SK-N-SH treated with all-trans-retinoic acid at 6 μM for 48 hours (cell line): ENCODE measurements around the gene ZC3H12C.

Experiments used
- ATAC-seq: fragments of 200-7000 bp; cut with Tn5 transposase; 3 replicates; pipeline ENCODE4 v1.9.1; 2020; ENCODE audit warnings: mild to moderate bottlenecking, moderate library complexity
- ARNTL ChIP-seq: fragments of 450-650 bp; formaldehyde crosslinking; IDR thresholded peaks from 2 replicates; pipeline ENCODE4 v1.5.0; 2020; ENCODE audit warnings: low read depth, mild to moderate bottlenecking, moderate library complexity, borderline replicate concordance
- BACH2 ChIP-seq: fragments of 250-450 bp; sonication (Bioruptor Pico); IDR thresholded peaks from 2 replicates; pipeline ENCODE4 v1.9.0; 2021; ENCODE audit warnings: mild to moderate bottlenecking, borderline replicate concordance
- ESRRG ChIP-seq: fragments of 250-450 bp; sonication (Bioruptor Pico); IDR thresholded peaks from 2 replicates; pipeline ENCODE4 v1.6.1; 2021; ENCODE audit warnings: mild to moderate bottlenecking
- GLIS3 ChIP-seq: fragments of 250-450 bp; sonication (Bioruptor Pico); IDR thresholded peaks from 2 replicates; pipeline ENCODE4 v1.5.0; 2020; ENCODE audit warnings: mild to moderate bottlenecking, moderate library complexity
- ISL1 ChIP-seq: fragments of 250-450 bp; sonication (Bioruptor Pico); IDR thresholded peaks from 2 replicates; pipeline ENCODE4 v2.1.2; 2022; ENCODE audit warnings: mild to moderate bottlenecking, moderate library complexity
- OSR1 ChIP-seq: fragments of 250-450 bp; sonication (Bioruptor Pico); IDR thresholded peaks from 2 replicates; pipeline ENCODE4 v1.8.0; 2022; ENCODE audit warnings: moderate library complexity, mild to moderate bottlenecking, inconsistent platforms
- PPARA ChIP-seq: fragments of 250-450 bp; sonication (Bioruptor Pico); IDR thresholded peaks from 2 replicates; pipeline ENCODE4 v1.5.0; 2020; ENCODE audit warnings: mild to moderate bottlenecking, borderline replicate concordance
- RARB ChIP-seq: fragments of 250-450 bp; sonication (Bioruptor Pico); IDR thresholded peaks from 2 replicates; pipeline ENCODE4 v1.8.0; 2021; ENCODE audit warnings: mild to moderate bottlenecking, moderate library complexity
- SNAI2 ChIP-seq: fragments of 250-450 bp; sonication (Bioruptor Pico); IDR thresholded peaks from 2 replicates; pipeline ENCODE4 v1.5.0; 2020; ENCODE audit warnings: mild to moderate bottlenecking, moderate library complexity
- TCF4 ChIP-seq: fragments of 250-450 bp; sonication (Bioruptor Pico); IDR thresholded peaks from 2 replicates; pipeline ENCODE4 v1.8.0; 2021; ENCODE audit warnings: mild to moderate bottlenecking, moderate library complexity, borderline replicate concordance
- TOX ChIP-seq: fragments of 250-450 bp; sonication (Bioruptor Pico); IDR thresholded peaks from 2 replicates; pipeline ENCODE4 v1.8.0; 2021; ENCODE audit warnings: mild to moderate bottlenecking, moderate library complexity, borderline replicate concordance
- ZC3H10 ChIP-seq: fragments of 250-450 bp; sonication (Bioruptor Pico); IDR thresholded peaks from 2 replicates; pipeline ENCODE4 v1.5.1; 2021; ENCODE audit warnings: mild to moderate bottlenecking, moderate library complexity
- ZFP3 ChIP-seq: fragments of 250-450 bp; sonication (Bioruptor Pico); IDR thresholded peaks from 2 replicates; pipeline ENCODE4 v1.5.0; 2020; ENCODE audit warnings: mild to moderate bottlenecking, moderate library complexity
- ZFP30 ChIP-seq: fragments of 450-650 bp; formaldehyde crosslinking; IDR thresholded peaks from 2 replicates; pipeline ENCODE4 v1.5.0; 2022; ENCODE audit warnings: mild to moderate bottlenecking, moderate library complexity
- ZNF565 ChIP-seq: fragments of 450-650 bp; formaldehyde crosslinking; conservative IDR thresholded peaks from 2 replicates; pipeline ENCODE4 v1.5.0; 2020; ENCODE audit warnings: low read depth, mild to moderate bottlenecking, moderate library complexity
- ZNF70 ChIP-seq: fragments of 450-650 bp; formaldehyde crosslinking; IDR thresholded peaks from 2 replicates; pipeline ENCODE4 v1.5.0; 2020; ENCODE audit warnings: mild to moderate bottlenecking, moderate library complexity
- ZNF8 ChIP-seq: fragments of 450-650 bp; formaldehyde crosslinking; IDR thresholded peaks from 2 replicates; pipeline ENCODE4 v1.5.0; 2020; ENCODE audit warnings: mild to moderate bottlenecking, moderate library complexity
- TF ChIP-seq, protein P1 (sequence below): fragments of 250-450 bp; sonication (Bioruptor Pico); IDR thresholded peaks from 2 replicates; pipeline ENCODE4 v1.5.1; 2020; ENCODE audit warnings: low read depth, mild to moderate bottlenecking, moderate library complexity
- TF ChIP-seq, protein P2 (sequence below): fragments of 250-450 bp; sonication (Bioruptor Pico); IDR thresholded peaks from 2 replicates; pipeline ENCODE4 v1.8.0; 2020; ENCODE audit warnings: mild to moderate bottlenecking, moderate library complexity, borderline replicate concordance
- TF ChIP-seq, protein P3 (sequence below): fragments of 250-450 bp; sonication (Bioruptor Pico); IDR thresholded peaks from 2 replicates; pipeline ENCODE4 v1.5.0; 2020; ENCODE audit warnings: mild to moderate bottlenecking, moderate library complexity
- TF ChIP-seq, protein P4 (sequence below): fragments of 250-450 bp; sonication (Bioruptor Pico); IDR thresholded peaks from 2 replicates; pipeline ENCODE4 v1.5.1; 2021; ENCODE audit warnings: mild to moderate bottlenecking, moderate library complexity
- TF ChIP-seq, protein P5 (sequence below): fragments of 250-450 bp; sonication (Bioruptor Pico); IDR thresholded peaks from 2 replicates; pipeline ENCODE4 v1.8.0; 2021; ENCODE audit warnings: low read depth, mild to moderate bottlenecking, moderate library complexity, borderline replicate concordance

Gene ZC3H12C

DNA sequence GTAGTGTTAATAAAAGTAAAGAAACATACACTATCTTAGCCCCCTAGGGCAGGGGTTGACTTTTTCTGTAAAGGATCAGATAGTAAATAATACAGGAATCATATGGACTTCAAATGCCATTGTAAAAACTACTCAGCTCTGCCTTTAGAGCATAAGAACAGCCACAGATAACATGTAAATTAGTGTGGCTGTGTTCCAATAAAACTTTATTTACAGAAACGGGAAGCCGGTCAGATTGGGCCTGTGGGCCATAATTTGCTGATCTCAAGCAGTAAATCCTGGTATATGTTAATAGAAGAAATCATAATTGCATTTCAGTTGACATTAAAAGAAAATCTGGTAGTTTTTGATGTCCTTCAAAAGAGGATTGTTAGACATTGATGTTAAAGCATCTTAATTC lies 76.5 kb downstream of the ZC3H12C start (continued):
- no peak for TF ChIP-seq PPARA
- TF ChIP-seq SNAI2 (CRISPR knock-in tag), result no peak

DNA sequence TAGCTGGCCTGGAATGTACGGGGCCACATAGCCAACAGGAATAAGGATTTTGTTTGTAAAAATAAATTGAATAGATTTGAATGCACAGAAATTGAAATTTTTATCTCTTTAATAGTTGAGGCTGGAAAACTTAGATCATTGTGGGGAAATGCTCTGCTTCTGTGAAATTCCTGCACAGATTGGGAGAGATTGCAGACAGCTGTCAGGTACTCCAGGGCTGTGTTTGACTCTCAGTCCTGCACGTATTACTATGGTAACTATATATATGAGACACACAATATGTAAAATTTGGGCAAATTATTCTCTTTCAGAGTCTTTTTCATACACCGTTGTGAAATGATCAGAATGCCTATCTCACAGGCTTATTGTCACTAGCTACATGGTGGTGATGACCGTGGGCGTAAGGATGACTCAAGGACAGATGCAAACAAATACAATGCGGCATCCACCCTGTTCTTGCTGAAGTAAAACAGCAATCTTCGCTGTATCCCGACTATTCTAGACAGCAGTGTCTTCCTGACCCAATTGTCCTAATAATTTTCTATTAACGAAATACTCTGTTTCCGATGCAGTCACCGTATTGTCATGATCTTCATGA lies 79.4 kb downstream of the ZC3H12C start:
- ATAC-seq, result no peak
- TF ChIP-seq TCF4 (no peak), GLIS3 (CRISPR knock-in tag) (no peak), ZNF70 (CRISPR knock-in tag) (no peak), ZNF8 (CRISPR knock-in tag) (no peak), ZFP30 (no peak), ZNF565 (CRISPR knock-in tag) (no peak), OSR1 (CRISPR knock-in tag) (no peak), ZC3H10 (no peak), ARNTL (CRISPR knock-in tag) (no peak), ISL1 (CRISPR knock-in tag) (no peak), RARB (CRISPR knock-in tag) (no peak), PPARA (no peak), ESRRG (CRISPR knock-in tag) (no peak), BACH2 (no peak), TOX (CRISPR knock-in tag) (no peak)
- TF ChIP-seq, protein P1, sequence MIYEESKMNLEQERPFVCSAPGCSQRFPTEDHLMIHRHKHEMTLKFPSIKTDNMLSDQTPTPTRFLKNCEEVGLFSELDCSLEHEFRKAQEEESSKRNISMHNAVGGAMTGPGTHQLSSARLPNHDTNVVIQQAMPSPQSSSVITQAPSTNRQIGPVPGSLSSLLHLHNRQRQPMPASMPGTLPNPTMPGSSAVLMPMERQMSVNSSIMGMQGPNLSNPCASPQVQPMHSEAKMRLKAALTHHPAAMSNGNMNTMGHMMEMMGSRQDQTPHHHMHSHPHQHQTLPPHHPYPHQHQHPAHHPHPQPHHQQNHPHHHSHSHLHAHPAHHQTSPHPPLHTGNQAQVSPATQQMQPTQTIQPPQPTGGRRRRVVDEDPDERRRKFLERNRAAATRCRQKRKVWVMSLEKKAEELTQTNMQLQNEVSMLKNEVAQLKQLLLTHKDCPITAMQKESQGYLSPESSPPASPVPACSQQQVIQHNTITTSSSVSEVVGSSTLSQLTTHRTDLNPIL, result no peak
- TF ChIP-seq, protein P2, sequence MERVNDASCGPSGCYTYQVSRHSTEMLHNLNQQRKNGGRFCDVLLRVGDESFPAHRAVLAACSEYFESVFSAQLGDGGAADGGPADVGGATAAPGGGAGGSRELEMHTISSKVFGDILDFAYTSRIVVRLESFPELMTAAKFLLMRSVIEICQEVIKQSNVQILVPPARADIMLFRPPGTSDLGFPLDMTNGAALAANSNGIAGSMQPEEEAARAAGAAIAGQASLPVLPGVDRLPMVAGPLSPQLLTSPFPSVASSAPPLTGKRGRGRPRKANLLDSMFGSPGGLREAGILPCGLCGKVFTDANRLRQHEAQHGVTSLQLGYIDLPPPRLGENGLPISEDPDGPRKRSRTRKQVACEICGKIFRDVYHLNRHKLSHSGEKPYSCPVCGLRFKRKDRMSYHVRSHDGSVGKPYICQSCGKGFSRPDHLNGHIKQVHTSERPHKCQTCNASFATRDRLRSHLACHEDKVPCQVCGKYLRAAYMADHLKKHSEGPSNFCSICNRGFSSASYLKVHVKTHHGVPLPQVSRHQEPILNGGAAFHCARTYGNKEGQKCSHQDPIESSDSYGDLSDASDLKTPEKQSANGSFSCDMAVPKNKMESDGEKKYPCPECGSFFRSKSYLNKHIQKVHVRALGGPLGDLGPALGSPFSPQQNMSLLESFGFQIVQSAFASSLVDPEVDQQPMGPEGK (CRISPR knock-in tag), result no peak
- TF ChIP-seq, protein P3, sequence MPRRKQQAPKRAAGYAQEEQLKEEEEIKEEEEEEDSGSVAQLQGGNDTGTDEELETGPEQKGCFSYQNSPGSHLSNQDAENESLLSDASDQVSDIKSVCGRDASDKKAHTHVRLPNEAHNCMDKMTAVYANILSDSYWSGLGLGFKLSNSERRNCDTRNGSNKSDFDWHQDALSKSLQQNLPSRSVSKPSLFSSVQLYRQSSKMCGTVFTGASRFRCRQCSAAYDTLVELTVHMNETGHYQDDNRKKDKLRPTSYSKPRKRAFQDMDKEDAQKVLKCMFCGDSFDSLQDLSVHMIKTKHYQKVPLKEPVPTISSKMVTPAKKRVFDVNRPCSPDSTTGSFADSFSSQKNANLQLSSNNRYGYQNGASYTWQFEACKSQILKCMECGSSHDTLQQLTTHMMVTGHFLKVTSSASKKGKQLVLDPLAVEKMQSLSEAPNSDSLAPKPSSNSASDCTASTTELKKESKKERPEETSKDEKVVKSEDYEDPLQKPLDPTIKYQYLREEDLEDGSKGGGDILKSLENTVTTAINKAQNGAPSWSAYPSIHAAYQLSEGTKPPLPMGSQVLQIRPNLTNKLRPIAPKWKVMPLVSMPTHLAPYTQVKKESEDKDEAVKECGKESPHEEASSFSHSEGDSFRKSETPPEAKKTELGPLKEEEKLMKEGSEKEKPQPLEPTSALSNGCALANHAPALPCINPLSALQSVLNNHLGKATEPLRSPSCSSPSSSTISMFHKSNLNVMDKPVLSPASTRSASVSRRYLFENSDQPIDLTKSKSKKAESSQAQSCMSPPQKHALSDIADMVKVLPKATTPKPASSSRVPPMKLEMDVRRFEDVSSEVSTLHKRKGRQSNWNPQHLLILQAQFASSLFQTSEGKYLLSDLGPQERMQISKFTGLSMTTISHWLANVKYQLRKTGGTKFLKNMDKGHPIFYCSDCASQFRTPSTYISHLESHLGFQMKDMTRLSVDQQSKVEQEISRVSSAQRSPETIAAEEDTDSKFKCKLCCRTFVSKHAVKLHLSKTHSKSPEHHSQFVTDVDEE (CRISPR knock-in tag), result no peak
- TF ChIP-seq, protein P4, sequence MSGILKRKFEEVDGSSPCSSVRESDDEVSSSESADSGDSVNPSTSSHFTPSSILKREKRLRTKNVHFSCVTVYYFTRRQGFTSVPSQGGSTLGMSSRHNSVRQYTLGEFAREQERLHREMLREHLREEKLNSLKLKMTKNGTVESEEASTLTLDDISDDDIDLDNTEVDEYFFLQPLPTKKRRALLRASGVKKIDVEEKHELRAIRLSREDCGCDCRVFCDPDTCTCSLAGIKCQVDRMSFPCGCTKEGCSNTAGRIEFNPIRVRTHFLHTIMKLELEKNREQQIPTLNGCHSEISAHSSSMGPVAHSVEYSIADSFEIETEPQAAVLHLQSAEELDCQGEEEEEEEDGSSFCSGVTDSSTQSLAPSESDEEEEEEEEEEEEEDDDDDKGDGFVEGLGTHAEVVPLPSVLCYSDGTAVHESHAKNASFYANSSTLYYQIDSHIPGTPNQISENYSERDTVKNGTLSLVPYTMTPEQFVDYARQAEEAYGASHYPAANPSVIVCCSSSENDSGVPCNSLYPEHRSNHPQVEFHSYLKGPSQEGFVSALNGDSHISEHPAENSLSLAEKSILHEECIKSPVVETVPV (CRISPR knock-in tag), result no peak
- TF ChIP-seq, protein P5, sequence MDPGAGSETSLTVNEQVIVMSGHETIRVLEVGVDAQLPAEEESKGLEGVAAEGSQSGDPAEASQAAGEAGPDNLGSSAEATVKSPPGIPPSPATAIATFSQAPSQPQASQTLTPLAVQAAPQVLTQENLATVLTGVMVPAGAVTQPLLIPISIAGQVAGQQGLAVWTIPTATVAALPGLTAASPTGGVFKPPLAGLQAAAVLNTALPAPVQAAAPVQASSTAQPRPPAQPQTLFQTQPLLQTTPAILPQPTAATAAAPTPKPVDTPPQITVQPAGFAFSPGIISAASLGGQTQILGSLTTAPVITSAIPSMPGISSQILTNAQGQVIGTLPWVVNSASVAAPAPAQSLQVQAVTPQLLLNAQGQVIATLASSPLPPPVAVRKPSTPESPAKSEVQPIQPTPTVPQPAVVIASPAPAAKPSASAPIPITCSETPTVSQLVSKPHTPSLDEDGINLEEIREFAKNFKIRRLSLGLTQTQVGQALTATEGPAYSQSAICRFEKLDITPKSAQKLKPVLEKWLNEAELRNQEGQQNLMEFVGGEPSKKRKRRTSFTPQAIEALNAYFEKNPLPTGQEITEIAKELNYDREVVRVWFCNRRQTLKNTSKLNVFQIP (CRISPR knock-in tag), result no peak

DNA sequence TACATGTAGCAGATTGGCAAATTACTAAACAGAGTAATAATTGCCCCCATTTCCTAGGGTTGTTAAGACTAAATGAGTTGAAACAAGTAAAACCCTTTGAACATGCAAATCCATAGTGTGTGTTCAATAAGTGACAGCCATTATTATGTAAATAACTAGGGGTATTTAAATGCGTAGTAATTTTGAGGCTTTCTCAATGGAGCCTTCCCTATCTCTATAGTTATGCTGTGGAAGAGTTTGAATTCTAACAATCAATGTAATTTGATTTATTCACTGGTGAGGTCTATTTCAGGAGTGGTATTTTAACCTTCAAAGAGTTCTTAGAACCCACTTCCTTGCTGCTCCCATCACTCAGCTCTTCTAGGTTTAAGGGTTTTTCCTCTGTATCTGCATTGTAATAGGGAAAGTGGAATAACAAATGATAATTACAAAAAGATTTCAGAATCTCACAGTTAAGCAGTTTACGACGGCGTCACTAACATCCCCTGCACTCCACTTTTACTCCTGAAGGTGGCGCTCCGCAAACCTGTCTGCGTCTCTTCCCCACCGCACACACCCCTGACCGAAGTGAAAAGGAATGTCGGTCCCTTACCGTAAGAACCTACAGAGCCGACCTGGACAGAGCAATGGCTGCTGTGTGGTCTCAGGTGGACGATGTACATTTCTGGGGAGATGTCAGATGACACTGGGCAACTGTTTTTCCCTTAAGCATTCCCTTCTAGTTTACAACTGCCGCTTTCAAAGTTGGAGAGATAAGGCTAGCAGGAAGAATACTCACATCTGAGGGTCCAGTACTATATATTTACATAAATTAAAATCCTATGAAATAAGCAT lies 80.8 kb downstream of the ZC3H12C start:
- ATAC-seq, result 0 out of 3 replicates have a peak, but pooled peaks have one; percentile 37
- no peak for TF ChIP-seq ZFP30
- no peak for TF ChIP-seq GLIS3 (CRISPR knock-in tag)
- TF ChIP-seq ZNF8 (CRISPR knock-in tag), result no peak
- TF ChIP-seq PPARA, result no peak
- no peak for TF ChIP-seq ESRRG (CRISPR knock-in tag)
- TF ChIP-seq, protein P5 (CRISPR knock-in tag), result no peak
- TF ChIP-seq ZNF565 (CRISPR knock-in tag), result no peak
- no peak for TF ChIP-seq ZFP3 (CRISPR knock-in tag)
- TF ChIP-seq, protein P3 (CRISPR knock-in tag), result no peak
- no peak for TF ChIP-seq TOX (CRISPR knock-in tag)
